ENCODE results near the gene WDR64.

GRCh38 chr1:241640149-241640866, 11.8 kb upstream of the WDR64 start, which contains the start of the genes CHML and OPN3:
- TF ChIP-seq CTCF (IDR thresholded peaks at IDR 0.05), result no peak
- peak; percentile 55 to 75 for TF ChIP-seq POLR2A (IDR thresholded peaks at IDR 0.05)
- TF ChIP-seq POLR2AphosphoS5 (IDR thresholded peaks at IDR 0.05), result no peak
- TF ChIP-seq EP300 (IDR thresholded peaks at IDR 0.05), result no peak
